Activated naive CD4-positive, alpha-beta T cell treated with anti-CD3 and anti-CD28 coated beads for 36 hours (primary cell): ENCODE data around the gene ABCA8. TPM values are rescaled to one million over a fixed set of nuclear protein-coding genes. Genes with fewer than 3 reads are reported as not detected.
"Not testable (repeated sequence)": the region's sequence is repeated elsewhere in the genome, so short reads cannot be mapped to it uniquely, and the experiment has no call there.

Source experiments
- CTCF ChIA-PET: fragments of 350-600 bp; sonication (Branson Sonifier 250); formaldehyde crosslinking; loops from one replicate; lab custom pipeline; 2021; ENCODE audit warnings: antibody characterized with exemption; lab: Charles Lee
- DNase-seq: peaks from one replicate; pipeline ENCODE4 v3.0.0-alpha.2; 2020
- H3K27ac Mint-ChIP-seq: one replicate; pipeline ENCODE4 v1.8.0; 2021; ENCODE audit warnings: mild to moderate bottlenecking, mixed read lengths
- H3K27me3 Mint-ChIP-seq: one replicate; pipeline ENCODE4 v1.8.0; 2021; ENCODE audit warnings: low read depth, mixed read lengths
- H3K36me3 Mint-ChIP-seq: one replicate; pipeline ENCODE4 v1.8.0; 2021; ENCODE audit warnings: low read depth, mixed read lengths
- H3K4me1 Mint-ChIP-seq: one replicate; pipeline ENCODE4 v1.8.0; 2021; ENCODE audit warnings: low read depth, mixed read lengths
- H3K4me3 Mint-ChIP-seq: one replicate; pipeline ENCODE4 v1.8.0; 2021; ENCODE audit warnings: mild to moderate bottlenecking, moderate library complexity, mixed read lengths
- H3K9me3 Mint-ChIP-seq: one replicate; pipeline ENCODE4 v1.8.0; 2021; ENCODE audit warnings: mixed read lengths
- intact Hi-C: fragments of 100-400 bp; cut with micrococcal nuclease; formaldehyde crosslinking; loops from one replicate; pipeline ENCODE4 v1.15.1; 2023
- total RNA-seq, 2 experiments: library from RNA; stranded (reverse); gene quantifications; one replicate each; pipeline ENCODE4 v1.2.3, GENCODE V29; 2021

The ABCA8 gene
- total RNA-seq, 2 experiments from 2014 or later = not detected

GRCh38 chr17:68957944-68958343 lies 2.8 kb upstream of the ABCA8 start:
- Mint-ChIP-seq H3K27ac (no peak overlapping the region), H3K4me3 (no peak overlapping the region), H3K36me3 (no peaks in the 10 kb centered on the region), H3K27me3 (peaks cover 3% of the 10 kb centered on the region), H3K4me1 (no peaks in the 10 kb centered on the region), H3K9me3 (peaks cover 3% of the 10 kb centered on the region)
- CTCF ChIA-PET = no interaction called here
- intact Hi-C loops = no loop called here
- DNase-seq = no peak

GRCh38 chr17:68954146-68954896 lies 871 bp downstream of the ABCA8 start:
- no peak for DNase-seq
- no peaks in the 10 kb centered on the region for H3K36me3 Mint-ChIP-seq
- H3K4me3 Mint-ChIP-seq = no peak overlapping the region
- intact Hi-C loops = no loop called here
- no peak overlapping the region for H3K27ac Mint-ChIP-seq
- peaks cover 3% of the 10 kb centered on the region for H3K27me3 Mint-ChIP-seq
- CTCF ChIA-PET = no interaction called here
- peaks cover 2% of the 10 kb centered on the region for H3K9me3 Mint-ChIP-seq
- H3K4me1 Mint-ChIP-seq = no peaks in the 10 kb centered on the region

- Mint-ChIP-seq H3K4me1 (no peaks in the 10 kb centered on the region), H3K4me3 (no peak overlapping the region), H3K36me3 (no peaks in the 10 kb centered on the region), H3K27ac (no peak overlapping the region), H3K27me3 (peaks cover 3% of the 10 kb centered on the region), H3K9me3 (no peaks in the 10 kb centered on the region)
- CTCF ChIA-PET = no interaction called here
- intact Hi-C loops = no loop called here
- no peak for DNase-seq
Measured at GRCh38 chr17:68953340-68953997, 1.7 kb downstream of the ABCA8 start.

- H3K4me1 Mint-ChIP-seq = no peaks in the 10 kb centered on the region
- H3K27ac Mint-ChIP-seq = no peak overlapping the region
- intact Hi-C loops = no loop called here
- peaks cover 3% of the 10 kb centered on the region for H3K9me3 Mint-ChIP-seq
- no peaks in the 10 kb centered on the region for H3K27me3 Mint-ChIP-seq
- no peak overlapping the region for H3K4me3 Mint-ChIP-seq
- CTCF ChIA-PET = no interaction called here
- H3K36me3 Mint-ChIP-seq = no peaks in the 10 kb centered on the region
- no peak for DNase-seq
Measured at GRCh38 chr17:68950725-68951124, 4.5 kb downstream of the ABCA8 start.

GRCh38 chr17:68947868-68948267 lies 7.3 kb downstream of the ABCA8 start:
- CTCF ChIA-PET, H3K4me1 Mint-ChIP-seq, H3K27me3 Mint-ChIP-seq, H3K36me3 Mint-ChIP-seq, H3K4me3 Mint-ChIP-seq, H3K9me3 Mint-ChIP-seq, H3K27ac Mint-ChIP-seq, intact Hi-C loops, DNase-seq: not testable (repeated sequence)

GRCh38 chr17:68944435-68945035 lies 10.7 kb downstream of the ABCA8 start:
- CTCF ChIA-PET = no interaction called here
- Mint-ChIP-seq H3K9me3 (peaks cover 3% of the 10 kb centered on the region), H3K4me3 (no peak overlapping the region), H3K4me1 (no peaks in the 10 kb centered on the region), H3K27ac (no peak overlapping the region), H3K27me3 (no peaks in the 10 kb centered on the region), H3K36me3 (no peaks in the 10 kb centered on the region)
- intact Hi-C loops = no loop called here
- no peak for DNase-seq

GRCh38 chr17:68943812-68944182 lies 11.4 kb downstream of the ABCA8 start:
- CTCF ChIA-PET, intact Hi-C loops, H3K4me3 Mint-ChIP-seq, DNase-seq, H3K27me3 Mint-ChIP-seq, H3K4me1 Mint-ChIP-seq, H3K27ac Mint-ChIP-seq, H3K36me3 Mint-ChIP-seq, H3K9me3 Mint-ChIP-seq: not testable (repeated sequence)

GRCh38 chr17:68943123-68943811 lies 11.9 kb downstream of the ABCA8 start:
- CTCF ChIA-PET = no interaction called here
- no peaks in the 10 kb centered on the region for H3K4me1 Mint-ChIP-seq
- H3K4me3 Mint-ChIP-seq = no peak overlapping the region
- no peaks in the 10 kb centered on the region for H3K27me3 Mint-ChIP-seq
- intact Hi-C loops = no loop called here
- H3K27ac Mint-ChIP-seq = no peak overlapping the region
- H3K9me3 Mint-ChIP-seq = peaks cover 3% of the 10 kb centered on the region
- H3K36me3 Mint-ChIP-seq = no peaks in the 10 kb centered on the region
- DNase-seq = no peak

- no peaks in the 10 kb centered on the region for H3K9me3 Mint-ChIP-seq
- CTCF ChIA-PET = no interaction called here
- H3K27ac Mint-ChIP-seq = no peak overlapping the region
- intact Hi-C loops = no loop called here
- H3K4me1 Mint-ChIP-seq = no peaks in the 10 kb centered on the region
- no peaks in the 10 kb centered on the region for H3K36me3 Mint-ChIP-seq
- no peaks in the 10 kb centered on the region for H3K27me3 Mint-ChIP-seq
- no peak for DNase-seq
- H3K4me3 Mint-ChIP-seq = no peak overlapping the region
Measured at GRCh38 chr17:68942389-68942788, 12.8 kb downstream of the ABCA8 start.

- CTCF ChIA-PET = no interaction called here
- intact Hi-C loops = no loop called here
- H3K4me3 Mint-ChIP-seq = no peak overlapping the region
- no peaks in the 10 kb centered on the region for H3K36me3 Mint-ChIP-seq
- no peak overlapping the region for H3K27ac Mint-ChIP-seq
- H3K9me3 Mint-ChIP-seq = no peaks in the 10 kb centered on the region
- no peaks in the 10 kb centered on the region for H3K27me3 Mint-ChIP-seq
- no peak for DNase-seq
- H3K4me1 Mint-ChIP-seq = no peaks in the 10 kb centered on the region
Measured at GRCh38 chr17:68941761-68942160, 13.4 kb downstream of the ABCA8 start.

GRCh38 chr17:68939195-68939594 lies 16.0 kb downstream of the ABCA8 start:
- H3K27me3 Mint-ChIP-seq = no peaks in the 10 kb centered on the region
- no peaks in the 10 kb centered on the region for H3K9me3 Mint-ChIP-seq
- H3K36me3 Mint-ChIP-seq = no peaks in the 10 kb centered on the region
- intact Hi-C loops = no loop called here
- no peak for DNase-seq
- no peak overlapping the region for H3K27ac Mint-ChIP-seq
- no peak overlapping the region for H3K4me3 Mint-ChIP-seq
- H3K4me1 Mint-ChIP-seq = no peaks in the 10 kb centered on the region
- CTCF ChIA-PET = no interaction called here

GRCh38 chr17:68937890-68938514 lies 17.2 kb downstream of the ABCA8 start:
- intact Hi-C loops = no loop called here
- Mint-ChIP-seq H3K4me1 (no peaks in the 10 kb centered on the region), H3K27ac (no peak overlapping the region), H3K36me3 (no peaks in the 10 kb centered on the region), H3K9me3 (no peaks in the 10 kb centered on the region), H3K4me3 (no peak overlapping the region), H3K27me3 (no peaks in the 10 kb centered on the region)
- CTCF ChIA-PET = no interaction called here
- no peak for DNase-seq
